ENCODE data around the gene PKD1L1.

DNA sequence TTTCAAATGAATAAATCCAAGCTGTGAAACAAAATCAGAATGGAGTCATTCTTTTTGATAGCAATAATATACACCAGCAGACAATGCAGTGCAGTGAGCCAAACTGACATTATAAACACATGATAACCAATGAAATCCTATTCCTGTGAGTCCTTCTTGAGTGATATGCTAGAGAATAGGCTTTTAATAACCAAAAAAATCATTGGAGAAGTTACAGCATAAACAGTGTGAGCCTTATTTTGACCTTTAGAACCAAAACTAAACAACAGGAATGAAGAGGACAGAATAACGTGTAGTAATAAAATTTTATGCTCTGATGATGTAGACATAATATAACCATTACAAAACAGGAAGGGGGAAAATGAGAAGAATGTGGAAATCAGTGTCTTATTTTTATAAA is 22.5 kb upstream of the PKD1L1 start:
- TF ChIP-seq, protein P1, sequence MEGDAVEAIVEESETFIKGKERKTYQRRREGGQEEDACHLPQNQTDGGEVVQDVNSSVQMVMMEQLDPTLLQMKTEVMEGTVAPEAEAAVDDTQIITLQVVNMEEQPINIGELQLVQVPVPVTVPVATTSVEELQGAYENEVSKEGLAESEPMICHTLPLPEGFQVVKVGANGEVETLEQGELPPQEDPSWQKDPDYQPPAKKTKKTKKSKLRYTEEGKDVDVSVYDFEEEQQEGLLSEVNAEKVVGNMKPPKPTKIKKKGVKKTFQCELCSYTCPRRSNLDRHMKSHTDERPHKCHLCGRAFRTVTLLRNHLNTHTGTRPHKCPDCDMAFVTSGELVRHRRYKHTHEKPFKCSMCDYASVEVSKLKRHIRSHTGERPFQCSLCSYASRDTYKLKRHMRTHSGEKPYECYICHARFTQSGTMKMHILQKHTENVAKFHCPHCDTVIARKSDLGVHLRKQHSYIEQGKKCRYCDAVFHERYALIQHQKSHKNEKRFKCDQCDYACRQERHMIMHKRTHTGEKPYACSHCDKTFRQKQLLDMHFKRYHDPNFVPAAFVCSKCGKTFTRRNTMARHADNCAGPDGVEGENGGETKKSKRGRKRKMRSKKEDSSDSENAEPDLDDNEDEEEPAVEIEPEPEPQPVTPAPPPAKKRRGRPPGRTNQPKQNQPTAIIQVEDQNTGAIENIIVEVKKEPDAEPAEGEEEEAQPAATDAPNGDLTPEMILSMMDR (IDR thresholded peaks at IDR 0.05) = no peak
- no peak for TF ChIP-seq POLR2A (IDR thresholded peaks at IDR 0.05)

Measured in adrenal gland (tissue), 5 donors.